Panc1 (cell line): ENCODE measurements around the gene ACTRT2. TPM values are rescaled to one million over a fixed set of nuclear protein-coding genes. Genes with fewer than 3 reads are reported as not detected.

Experiments
- ATAC-seq: fragments of 200-7000 bp; cut with Tn5 transposase; 2 replicates; pipeline ENCODE4 v1.9.1; 2020; ENCODE audit warnings: mild to moderate bottlenecking, moderate library complexity
- BruUV-seq: library from RNA; stranded (reverse); fragments of 400-500 nt; replicated peaks from 2 replicates; lab custom pipeline; 2021; lab: Mats Ljungman, UMichigan
- CTCF ChIA-PET: fragments of 300-600 bp; sonication (Branson Sonifier 250); formaldehyde crosslinking; loops from one replicate; lab custom pipeline; 2022; ENCODE audit warnings: antibody characterized with exemption; lab: Charles Lee
- POLR2A ChIA-PET: fragments of 300-600 bp; sonication (Branson Sonifier 250); formaldehyde crosslinking; loops from one replicate; lab custom pipeline; 2022; ENCODE audit warnings: antibody characterized with exemption; lab: Charles Lee
- DNase-seq: peaks from one replicate; pipeline ENCODE4 v3.0.0-alpha.2; 2010; ENCODE audit warnings: low read depth, low spot score
- H3K27ac ChIP-seq: 2 replicates; pipeline ENCODE4 v1.5.1; 2011; ENCODE audit warnings: mild to moderate bottlenecking, low read length, inconsistent platforms
- H3K27me3 ChIP-seq: fragments of 200-500 bp; sonication (Bioruptor generic); 2 replicates; pipeline ENCODE4 v1.6.0; 2014; ENCODE audit warnings: low read length, inconsistent platforms; ENCODE audit not compliant: control insufficient read depth, insufficient read depth
- H3K36me3 ChIP-seq: fragments of 200-500 bp; sonication (Bioruptor generic); 2 replicates; pipeline ENCODE4 v1.5.1; 2014; ENCODE audit warnings: inconsistent platforms, mild to moderate bottlenecking, low read length, moderate library complexity; ENCODE audit not compliant: control insufficient read depth, insufficient read depth
- H3K4me1 ChIP-seq: 2 replicates; pipeline ENCODE4 v1.5.1; 2011; ENCODE audit warnings: inconsistent platforms, mild to moderate bottlenecking, low read length, moderate library complexity; ENCODE audit not compliant: control insufficient read depth, insufficient read depth
- H3K4me3 ChIP-seq, 2 experiments: 2 replicates each; pipeline ENCODE4 v1.5.1; 2011 to 2012; ENCODE audit warnings: low read depth in 2 of 2, low read length in 2 of 2, mild to moderate bottlenecking in 2 of 2, inconsistent platforms in 1 of 2, moderate library complexity in 1 of 2
- H3K9me3 ChIP-seq: fragments of 200-500 bp; sonication (Bioruptor generic); 2 replicates; pipeline ENCODE4 v1.5.1; 2014; ENCODE audit warnings: low read depth, mild to moderate bottlenecking, inconsistent platforms, low read length, moderate library complexity; ENCODE audit not compliant: control insufficient read depth, insufficient read depth
- CTCF ChIP-seq: fragments of 450-650 bp; IDR thresholded peaks from 2 replicates; pipeline ENCODE4 v1.5.1; 2017; ENCODE audit warnings: mild to moderate bottlenecking
- POLR2AphosphoS5 ChIP-seq: IDR thresholded peaks from 2 replicates; pipeline ENCODE4 v1.6.1; 2012; ENCODE audit warnings: mild to moderate bottlenecking, low read depth, low read length, moderate library complexity
- SIN3A ChIP-seq: IDR thresholded peaks from 2 replicates; pipeline ENCODE4 v1.6.1; 2012; ENCODE audit warnings: low read depth, mild to moderate bottlenecking, low read length, moderate library complexity, borderline replicate concordance; ENCODE audit not compliant: insufficient read depth
- TCF7L2 ChIP-seq: IDR thresholded peaks from 2 replicates; pipeline ENCODE4 v1.6.1; 2011; ENCODE audit warnings: mild to moderate bottlenecking, low read depth, low read length, inconsistent platforms
- in situ Hi-C: cut with HindIII; loops from 2 replicates; pipeline ENCODE4 v1.10.0; 2016; ENCODE audit warnings: low sequenced_read_pairs, low pct_unique_long_range_greater_than_20kb
- intact Hi-C: fragments of 100-400 bp; cut with micrococcal nuclease; formaldehyde crosslinking; loops from one replicate; pipeline ENCODE4 v1.10.0; 2022; ENCODE audit not compliant: unreplicated experiment
- total RNA-seq: library from RNA; stranded (reverse); gene quantifications from one replicate; pipeline ENCODE4 v1.2.1, GENCODE V29; 2021; ENCODE audit not compliant: unreplicated experiment
- TF ChIP-seq, protein P1 (sequence below), 2 experiments: IDR thresholded peaks; 2 replicates each; pipeline ENCODE4 v1.6.1; 2011 to 2012; ENCODE audit warnings: low read depth in 2 of 2, control low read depth in 1 of 2, low read length in 1 of 2, mild to moderate bottlenecking in 1 of 2, moderate library complexity in 1 of 2; ENCODE audit not compliant: insufficient read depth in 1 of 2

Gene ACTRT2
- total RNA-seq, 1 experiment from 2014 or later: not detected

- Histone ChIP-seq H3K27me3 (peaks cover 25% of the 10 kb centered on the region), H3K9me3 (no peaks in the 10 kb centered on the region), H3K36me3 (no peaks in the 10 kb centered on the region), H3K4me3 (no peak overlapping the region), H3K4me1 (no peaks in the 10 kb centered on the region), H3K27ac (no peak overlapping the region)
- intact Hi-C loops: no loop called here
- CTCF ChIA-PET: no interaction called here
- in situ Hi-C loops: no loop called here
- no peak for ATAC-seq
- no peak for TF ChIP-seq SIN3A
- TF ChIP-seq TCF7L2: no peak
- TF ChIP-seq CTCF: no peak
- TF ChIP-seq POLR2AphosphoS5: no peak
- TF ChIP-seq, protein P1, sequence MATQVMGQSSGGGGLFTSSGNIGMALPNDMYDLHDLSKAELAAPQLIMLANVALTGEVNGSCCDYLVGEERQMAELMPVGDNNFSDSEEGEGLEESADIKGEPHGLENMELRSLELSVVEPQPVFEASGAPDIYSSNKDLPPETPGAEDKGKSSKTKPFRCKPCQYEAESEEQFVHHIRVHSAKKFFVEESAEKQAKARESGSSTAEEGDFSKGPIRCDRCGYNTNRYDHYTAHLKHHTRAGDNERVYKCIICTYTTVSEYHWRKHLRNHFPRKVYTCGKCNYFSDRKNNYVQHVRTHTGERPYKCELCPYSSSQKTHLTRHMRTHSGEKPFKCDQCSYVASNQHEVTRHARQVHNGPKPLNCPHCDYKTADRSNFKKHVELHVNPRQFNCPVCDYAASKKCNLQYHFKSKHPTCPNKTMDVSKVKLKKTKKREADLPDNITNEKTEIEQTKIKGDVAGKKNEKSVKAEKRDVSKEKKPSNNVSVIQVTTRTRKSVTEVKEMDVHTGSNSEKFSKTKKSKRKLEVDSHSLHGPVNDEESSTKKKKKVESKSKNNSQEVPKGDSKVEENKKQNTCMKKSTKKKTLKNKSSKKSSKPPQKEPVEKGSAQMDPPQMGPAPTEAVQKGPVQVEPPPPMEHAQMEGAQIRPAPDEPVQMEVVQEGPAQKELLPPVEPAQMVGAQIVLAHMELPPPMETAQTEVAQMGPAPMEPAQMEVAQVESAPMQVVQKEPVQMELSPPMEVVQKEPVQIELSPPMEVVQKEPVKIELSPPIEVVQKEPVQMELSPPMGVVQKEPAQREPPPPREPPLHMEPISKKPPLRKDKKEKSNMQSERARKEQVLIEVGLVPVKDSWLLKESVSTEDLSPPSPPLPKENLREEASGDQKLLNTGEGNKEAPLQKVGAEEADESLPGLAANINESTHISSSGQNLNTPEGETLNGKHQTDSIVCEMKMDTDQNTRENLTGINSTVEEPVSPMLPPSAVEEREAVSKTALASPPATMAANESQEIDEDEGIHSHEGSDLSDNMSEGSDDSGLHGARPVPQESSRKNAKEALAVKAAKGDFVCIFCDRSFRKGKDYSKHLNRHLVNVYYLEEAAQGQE (IDR thresholded peaks at IDR 0.05; ENCODE audit: insufficient read depth in 1 of 2, low read depth in 2 of 2, low read length in 1 of 2): no peak
- no TSS peak for BruUV-seq
- DNase-seq: no peak
- POLR2A ChIA-PET: no interaction called here
Measured at GRCh38 chr1:3049164-3049563, 27.9 kb downstream of the ACTRT2 start.

- Histone ChIP-seq H3K4me3 (no peak overlapping the region), H3K27ac (no peak overlapping the region), H3K27me3 (peaks cover 25% of the 10 kb centered on the region), H3K4me1 (no peaks in the 10 kb centered on the region; the same call in 1 of the 2 replicates), H3K9me3 (no peaks in the 10 kb centered on the region), H3K36me3 (no peaks in the 10 kb centered on the region)
- intact Hi-C loops: loop anchor here (10.0 kb wide), 1 partner anchor 555 kb away; no protein-coding TSS in a partner anchor
- TF ChIP-seq, protein P1 (IDR thresholded peaks at IDR 0.05; ENCODE audit: insufficient read depth in 1 of 2, low read depth in 2 of 2, low read length in 1 of 2): no peak
- TF ChIP-seq POLR2AphosphoS5: no peak
- TF ChIP-seq TCF7L2: no peak
- no peak for TF ChIP-seq SIN3A
- no peak for TF ChIP-seq CTCF
- ChIA-PET POLR2A (no interaction called here), CTCF (no interaction called here)
- ATAC-seq: no peak
- in situ Hi-C loops: no loop called here
- DNase-seq: no peak
- no TSS peak for BruUV-seq
Measured at GRCh38 chr1:3049905-3050304, 28.6 kb downstream of the ACTRT2 start.
